Left lung (tissue), 10 donors: ENCODE results near the gene ABCA1. TPM values are rescaled to one million over a fixed set of nuclear protein-coding genes. Genes with fewer than 3 reads are reported as not detected.
"Not testable (repeated sequence)": the region's sequence is repeated elsewhere in the genome, so short reads cannot be mapped to it uniquely, and the experiment has no call there.

Experiments
- ATAC-seq: fragments of 200-7000 bp; cut with Tn5 transposase; one replicate; pipeline ENCODE4 v1.9.1; 2020; ENCODE audit warnings: moderate library complexity
- DNase-seq, 4 donors: peaks; one replicate each; pipeline ENCODE4 v3.0.0-alpha.2; 2013 to 2020
- H3K27ac ChIP-seq, 2 donors: fragments of 200-600 bp; sonication (generic) in 1 of 2; one replicate each; pipeline versions ENCODE4 v1.5.0 to v1.8.0; 2020 to 2021
- H3K27me3 ChIP-seq, 2 donors: fragments of 200-600 bp; sonication (generic) in 1 of 2; one replicate each; pipeline versions ENCODE4 v1.5.0 to v1.8.0; 2020 to 2021
- H3K36me3 ChIP-seq, 2 donors: fragments of 200-600 bp; sonication (generic) in 1 of 2; one replicate each; pipeline versions ENCODE4 v1.5.0 to v1.8.0; 2020 to 2021
- H3K4me1 ChIP-seq, 2 donors: fragments of 200-600 bp; one replicate each; pipeline ENCODE4 v1.8.0; 2021
- H3K4me3 ChIP-seq, 2 donors: fragments of 200-600 bp; sonication (generic) in 1 of 2; one replicate each; pipeline versions ENCODE4 v1.5.0 to v1.8.0; 2020 to 2021; ENCODE audit warnings: mild to moderate bottlenecking in 1 of 2
- H3K9me3 ChIP-seq, 2 donors: fragments of 200-600 bp; sonication (generic) in 1 of 2; one replicate each; pipeline versions ENCODE4 v1.5.0 to v1.8.0; 2020 to 2021
- intact Hi-C, 2 donors: fragments of 100-400 bp; cut with DNase I; formaldehyde crosslinking; loops; one replicate each; pipeline versions ENCODE4 v1.11.2 to v1.14.2; 2022
- polyA plus RNA-seq, 6 donors: library from polyadenylated mRNA; unstranded; fragments of 120-200 nt; gene quantifications; one replicate each; pipeline ENCODE4 v1.2.1, GENCODE V29; 2013; ENCODE audit not compliant: insufficient read length in 6 of 6
- total RNA-seq, 2 donors: library from RNA; stranded (reverse); fragmentation: NEBNext Ultra II Directional; extraction: Animal tissue kit (Norgen Biotek cat#: 25700); gene quantifications; one replicate each; pipeline ENCODE4 v1.2.1, GENCODE V29; 2021
- TF ChIP-seq, protein P1 (sequence below), 2 donors: fragments of 200-600 bp; sonication (generic) in 1 of 2; IDR thresholded peaks; one replicate each; pipeline versions ENCODE4 v1.5.0 to v1.8.0; 2021; ENCODE audit warnings: antibody characterized with exemption in 2 of 2
- donor health status: DM: no; HTN: yes; CAD: no.
- donor health status: DM: no; HTN: no; CAD: no.

ABCA1 gene
- total and polyA plus RNA-seq, 8 donors = 12.8 to 53.0 (median 18.2) TPM

DNA sequence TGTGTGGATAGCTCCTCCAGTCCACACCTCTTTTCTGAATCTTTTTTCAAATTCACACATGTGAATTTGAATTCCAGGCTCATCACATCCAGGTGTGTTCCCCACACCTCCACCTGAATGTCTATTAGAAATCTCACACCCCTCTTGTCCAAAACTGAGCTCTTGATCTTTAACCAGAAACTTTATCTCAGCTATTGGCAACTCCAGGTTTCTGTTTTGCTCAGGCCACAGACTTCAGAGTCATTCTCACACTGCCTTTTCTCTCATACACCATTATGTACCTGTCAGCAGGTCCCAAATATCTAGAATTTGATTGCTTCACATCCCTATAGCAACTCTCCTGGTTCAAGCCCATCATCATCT lies 152.4 kb downstream of the ABCA1 start:
- DNase-seq (no peak), ATAC-seq (no peak)
- intact Hi-C loops = no loop called here
- Histone ChIP-seq H3K4me3 (no peak overlapping the region), H3K36me3 (peaks cover 0 to 5% of the 10 kb centered on the region in 2 donors), H3K27ac (no peak overlapping the region), H3K4me1 (peaks cover 0 to 25% of the 10 kb centered on the region in 2 donors), H3K27me3 (no peaks in the 10 kb centered on the region), H3K9me3 (no peaks in the 10 kb centered on the region)
- TF ChIP-seq, protein P1, sequence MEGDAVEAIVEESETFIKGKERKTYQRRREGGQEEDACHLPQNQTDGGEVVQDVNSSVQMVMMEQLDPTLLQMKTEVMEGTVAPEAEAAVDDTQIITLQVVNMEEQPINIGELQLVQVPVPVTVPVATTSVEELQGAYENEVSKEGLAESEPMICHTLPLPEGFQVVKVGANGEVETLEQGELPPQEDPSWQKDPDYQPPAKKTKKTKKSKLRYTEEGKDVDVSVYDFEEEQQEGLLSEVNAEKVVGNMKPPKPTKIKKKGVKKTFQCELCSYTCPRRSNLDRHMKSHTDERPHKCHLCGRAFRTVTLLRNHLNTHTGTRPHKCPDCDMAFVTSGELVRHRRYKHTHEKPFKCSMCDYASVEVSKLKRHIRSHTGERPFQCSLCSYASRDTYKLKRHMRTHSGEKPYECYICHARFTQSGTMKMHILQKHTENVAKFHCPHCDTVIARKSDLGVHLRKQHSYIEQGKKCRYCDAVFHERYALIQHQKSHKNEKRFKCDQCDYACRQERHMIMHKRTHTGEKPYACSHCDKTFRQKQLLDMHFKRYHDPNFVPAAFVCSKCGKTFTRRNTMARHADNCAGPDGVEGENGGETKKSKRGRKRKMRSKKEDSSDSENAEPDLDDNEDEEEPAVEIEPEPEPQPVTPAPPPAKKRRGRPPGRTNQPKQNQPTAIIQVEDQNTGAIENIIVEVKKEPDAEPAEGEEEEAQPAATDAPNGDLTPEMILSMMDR (IDR thresholded peaks at IDR 0.05) = no peak

DNA sequence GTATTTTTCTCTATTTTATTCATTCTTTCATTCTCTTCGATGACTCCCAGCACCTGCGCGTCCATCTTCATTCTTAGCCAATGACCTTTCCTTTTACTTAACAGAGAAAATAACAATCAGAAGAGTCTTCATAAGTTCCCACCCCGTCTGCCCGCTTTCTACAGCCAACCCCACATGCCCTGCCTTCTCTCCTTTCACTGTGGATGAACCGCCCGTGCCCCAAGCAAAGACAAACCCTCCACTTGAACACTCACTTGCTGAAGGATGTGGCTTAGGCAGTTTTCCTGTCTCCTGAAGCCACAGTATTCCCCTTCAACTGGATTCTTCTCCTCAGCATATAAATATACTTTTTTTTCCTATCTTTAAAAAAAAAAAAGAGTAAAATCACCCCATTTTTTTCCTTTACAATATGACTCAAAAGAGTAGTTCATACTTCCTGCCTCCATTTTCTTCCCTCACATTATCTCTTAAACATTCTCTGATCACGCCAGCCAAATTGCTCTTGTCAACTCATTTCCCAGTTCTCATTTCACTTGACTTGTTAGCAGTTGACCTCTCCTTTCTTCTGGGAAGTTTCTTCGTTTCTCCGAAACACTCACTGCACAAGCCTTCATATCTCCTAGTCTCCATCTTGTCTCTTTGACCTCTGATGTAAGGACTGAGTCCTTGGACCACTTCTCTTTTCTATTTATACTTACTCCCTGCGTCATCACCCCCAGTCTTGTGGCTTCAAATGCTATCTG lies 153.0 kb downstream of the ABCA1 start:
- H3K36me3 ChIP-seq = peaks cover 0 to 5% of the 10 kb centered on the region in 2 donors
- DNase-seq (no peak), ATAC-seq (peak; percentile 69)
- no peaks in the 10 kb centered on the region for H3K27me3 ChIP-seq
- H3K9me3 ChIP-seq = no peaks in the 10 kb centered on the region
- H3K4me3 ChIP-seq = no peak overlapping the region
- TF ChIP-seq, protein P1 (IDR thresholded peaks at IDR 0.05) = no peak
- H3K27ac ChIP-seq = no peak overlapping the region
- intact Hi-C loops = no loop called here
- peaks cover 0 to 19% of the 10 kb centered on the region in 2 donors for H3K4me1 ChIP-seq

DNA sequence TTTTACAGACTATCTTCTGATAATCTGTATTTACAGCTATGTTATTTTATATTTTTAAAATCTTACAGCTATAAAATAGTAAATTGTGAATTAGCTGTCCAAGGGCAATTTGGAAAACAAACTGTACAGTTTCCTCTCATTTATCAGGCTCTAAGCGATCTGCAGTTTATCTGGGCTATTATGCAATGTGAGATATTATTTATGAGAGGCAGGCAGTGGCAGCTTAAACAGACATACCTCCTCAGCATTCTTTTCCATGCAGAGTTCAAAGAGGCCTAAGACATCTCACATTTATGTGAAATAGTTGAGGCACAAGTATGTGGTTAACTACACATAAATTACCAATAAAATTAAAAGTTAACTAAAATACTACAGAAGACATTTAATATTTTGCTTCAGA lies 153.8 kb downstream of the ABCA1 start:
- intact Hi-C loops = no loop called here
- TF ChIP-seq, protein P1 (IDR thresholded peaks at IDR 0.05) = no peak
- Histone ChIP-seq H3K27me3 (no peaks in the 10 kb centered on the region), H3K4me3 (no peak overlapping the region), H3K27ac (no peak overlapping the region), H3K36me3 (no peaks in the 10 kb centered on the region), H3K4me1 (peaks cover 0 to 21% of the 10 kb centered on the region in 2 donors), H3K9me3 (no peaks in the 10 kb centered on the region)
- no peak for ATAC-seq
- no peak for DNase-seq

DNA sequence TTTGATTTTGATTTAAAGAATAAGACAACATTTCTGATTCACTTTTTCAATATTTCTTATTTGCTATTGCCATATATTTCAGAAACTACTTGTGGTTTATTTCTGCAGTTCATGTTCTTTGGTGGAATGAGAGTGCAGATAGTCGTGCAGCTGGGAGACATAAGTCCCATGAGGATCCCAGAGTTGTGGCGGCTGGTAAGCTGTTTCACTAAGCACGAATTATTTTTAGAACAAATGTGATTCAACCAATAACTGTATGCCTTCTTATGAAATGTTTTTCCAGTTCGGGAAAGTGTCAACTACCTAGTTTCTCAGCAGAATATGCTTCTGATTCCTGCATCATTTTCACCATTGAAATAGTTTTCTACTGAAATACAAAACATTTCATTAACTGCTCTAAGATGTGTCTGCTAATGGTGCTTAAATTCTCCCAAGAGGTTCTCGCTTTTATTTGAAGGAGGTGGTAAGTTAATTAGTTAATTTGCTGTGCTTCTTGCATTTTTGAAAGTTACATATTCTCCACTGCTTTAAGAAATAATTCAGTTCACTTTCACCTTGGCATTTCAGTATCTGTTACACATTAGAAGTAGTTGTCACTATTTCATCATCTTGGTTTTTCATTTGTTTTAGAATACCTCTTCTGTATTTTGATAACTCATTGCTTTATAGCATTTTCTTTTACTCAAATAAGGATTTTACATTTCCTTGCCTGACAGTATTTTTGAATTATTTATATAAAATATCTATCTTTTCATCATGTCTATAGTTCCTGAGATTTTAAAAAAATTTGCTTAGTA lies 155.0 kb downstream of the ABCA1 start:
- H3K4me3 ChIP-seq = no peak overlapping the region
- H3K4me1 ChIP-seq = peaks cover 0 to 21% of the 10 kb centered on the region in 2 donors
- TF ChIP-seq, protein P1 (IDR thresholded peaks at IDR 0.05) = no peak
- ATAC-seq (no peak), DNase-seq (no peak)
- H3K36me3 ChIP-seq = no peaks in the 10 kb centered on the region
- H3K27ac ChIP-seq = no peak overlapping the region
- H3K9me3 ChIP-seq = no peaks in the 10 kb centered on the region
- intact Hi-C loops = no loop called here
- no peaks in the 10 kb centered on the region for H3K27me3 ChIP-seq

DNA sequence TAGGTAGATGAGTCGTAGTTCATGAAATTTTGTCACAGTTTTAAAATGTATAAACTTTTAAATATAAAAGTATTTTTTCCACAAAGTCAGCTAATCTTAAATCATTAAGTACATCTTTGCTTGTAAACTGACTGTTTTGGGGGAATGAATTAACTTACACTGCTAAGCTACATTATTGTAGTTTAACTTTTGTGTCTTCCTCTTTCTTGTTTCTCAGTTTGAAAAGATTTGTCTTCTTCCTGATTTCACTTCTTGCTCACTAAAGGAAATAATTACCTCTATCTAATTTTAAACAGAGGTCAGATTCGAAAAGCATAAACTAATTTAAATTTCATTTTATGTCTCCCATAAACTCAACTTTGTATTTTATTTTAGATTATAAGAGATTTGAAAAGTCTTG lies 158.3 kb downstream of the ABCA1 start:
- H3K4me1 ChIP-seq = peaks cover 0 to 17% of the 10 kb centered on the region in 2 donors
- H3K36me3 ChIP-seq = no peaks in the 10 kb centered on the region
- no peak for ATAC-seq
- H3K9me3 ChIP-seq = no peaks in the 10 kb centered on the region
- no peak overlapping the region for H3K4me3 ChIP-seq
- H3K27me3 ChIP-seq = no peaks in the 10 kb centered on the region
- intact Hi-C loops = no loop called here
- TF ChIP-seq, protein P1 (IDR thresholded peaks at IDR 0.05) = no peak
- H3K27ac ChIP-seq = no peak overlapping the region
- DNase-seq = no peak

DNA sequence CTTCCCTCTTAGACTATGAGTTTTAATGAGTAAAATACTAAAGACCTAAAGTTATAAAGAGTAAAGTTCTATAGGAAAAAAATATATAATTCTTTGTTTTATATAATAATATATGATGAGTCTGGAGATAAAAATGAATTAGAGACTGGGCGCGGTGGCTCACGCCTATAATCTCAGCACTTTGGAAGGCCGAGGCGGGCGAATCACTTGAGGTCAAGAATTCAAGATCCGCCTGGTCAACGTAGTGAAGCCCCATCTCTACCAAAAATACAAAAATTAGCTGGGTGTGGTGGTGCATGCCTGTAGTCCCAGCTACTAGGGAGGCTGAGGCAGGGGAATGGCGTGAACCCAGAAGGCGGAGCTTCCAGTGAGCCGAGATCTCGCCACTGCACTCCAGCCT lies 158.9 kb downstream of the ABCA1 start:
- H3K4me1 ChIP-seq = peaks cover 0 to 21% of the 10 kb centered on the region in 2 donors
- H3K27me3 ChIP-seq, H3K36me3 ChIP-seq, DNase-seq, intact Hi-C loops, ATAC-seq, H3K27ac ChIP-seq, H3K9me3 ChIP-seq, H3K4me3 ChIP-seq: not testable (repeated sequence)
